HG03159 (cell line): ENCODE results near the gene CALN1.

Experiments
- ATAC-seq: cut with Tn5 transposase; IDR thresholded peaks from one replicate; pipeline ENCODE4 v1.9.1; 2021; ENCODE audit warnings: mild to moderate bottlenecking, moderate library complexity; ENCODE audit not compliant: unreplicated experiment

CALN1 gene

DNA sequence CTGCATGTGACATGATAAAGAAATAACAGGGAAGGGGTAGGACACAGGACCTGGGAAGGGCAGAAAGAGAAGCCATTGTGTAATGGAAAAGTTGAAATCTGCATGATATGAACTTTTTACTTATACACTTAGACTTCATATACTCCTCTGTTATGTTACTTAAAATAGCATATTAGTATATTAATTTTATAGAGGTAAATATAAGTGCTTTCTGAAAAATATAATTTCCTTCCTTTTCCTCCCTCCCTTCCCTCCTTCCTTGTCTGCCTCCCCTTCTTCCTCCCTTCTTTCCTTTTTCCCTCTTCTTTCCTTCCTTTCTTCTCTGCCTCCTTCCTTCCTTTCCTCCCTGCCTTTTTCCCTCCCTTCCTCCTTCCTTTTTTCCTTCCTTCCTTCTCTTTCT lies 363.7 kb downstream of the CALN1 start:
- no peak for ATAC-seq

DNA sequence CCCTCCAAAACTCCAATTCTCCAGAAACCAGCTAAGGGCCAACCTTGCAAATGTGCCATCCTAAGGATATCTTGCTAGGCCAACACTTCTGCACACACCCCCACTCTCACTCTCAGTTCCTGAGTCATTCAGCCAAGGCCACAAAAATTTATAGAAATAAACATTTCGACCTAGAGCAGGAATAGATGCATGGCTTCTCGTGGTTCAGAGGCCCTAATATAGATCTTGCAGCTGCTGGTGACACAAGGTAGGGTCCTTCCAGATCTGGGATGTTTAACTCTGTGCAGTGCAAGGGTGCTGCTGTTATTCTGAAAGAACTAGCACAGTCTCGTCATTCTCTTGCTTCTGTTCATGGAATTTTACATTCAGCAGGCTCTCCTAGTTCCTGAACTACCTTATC lies 369.3 kb downstream of the CALN1 start:
- ATAC-seq, result no peak

DNA sequence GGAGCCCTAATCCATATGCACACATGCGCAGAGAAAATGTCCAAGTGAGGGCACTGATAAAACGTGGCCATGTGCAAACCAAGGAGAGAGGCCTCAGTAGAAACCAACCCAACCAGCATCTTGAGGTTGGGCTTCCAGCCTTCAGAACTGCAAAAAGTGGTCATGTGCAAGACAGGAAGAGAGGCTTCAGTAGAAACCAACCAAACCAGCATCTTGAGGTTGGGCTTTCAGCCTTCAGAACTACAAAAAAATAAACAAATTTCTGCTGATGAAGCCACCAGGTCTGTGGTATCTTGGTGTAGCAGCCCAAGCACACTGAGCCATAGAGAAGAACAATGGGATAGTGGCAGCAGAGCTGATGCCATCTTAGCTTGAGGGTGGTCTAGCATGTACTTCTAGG lies 371.5 kb downstream of the CALN1 start:
- no peak for ATAC-seq

DNA sequence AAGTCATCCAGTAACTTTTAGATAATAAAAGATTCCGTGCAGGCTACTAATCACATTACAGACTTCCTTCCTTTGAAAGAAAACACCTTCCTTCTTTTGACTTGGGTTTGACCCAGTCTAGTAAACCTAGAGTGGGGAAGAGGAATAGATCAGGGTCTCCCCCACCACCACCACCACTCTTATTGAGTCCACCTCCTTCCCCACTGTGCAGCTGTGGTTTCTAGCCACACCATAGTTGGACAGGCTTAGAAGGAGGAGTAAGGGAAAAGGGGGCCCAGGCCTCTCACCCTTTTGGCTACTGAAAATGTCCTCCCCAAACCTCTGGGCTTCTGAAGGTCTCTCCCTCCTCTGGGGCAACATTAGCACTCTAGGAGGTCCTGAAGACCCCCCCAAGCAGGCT lies 372.7 kb downstream of the CALN1 start:
- no peak for ATAC-seq

DNA sequence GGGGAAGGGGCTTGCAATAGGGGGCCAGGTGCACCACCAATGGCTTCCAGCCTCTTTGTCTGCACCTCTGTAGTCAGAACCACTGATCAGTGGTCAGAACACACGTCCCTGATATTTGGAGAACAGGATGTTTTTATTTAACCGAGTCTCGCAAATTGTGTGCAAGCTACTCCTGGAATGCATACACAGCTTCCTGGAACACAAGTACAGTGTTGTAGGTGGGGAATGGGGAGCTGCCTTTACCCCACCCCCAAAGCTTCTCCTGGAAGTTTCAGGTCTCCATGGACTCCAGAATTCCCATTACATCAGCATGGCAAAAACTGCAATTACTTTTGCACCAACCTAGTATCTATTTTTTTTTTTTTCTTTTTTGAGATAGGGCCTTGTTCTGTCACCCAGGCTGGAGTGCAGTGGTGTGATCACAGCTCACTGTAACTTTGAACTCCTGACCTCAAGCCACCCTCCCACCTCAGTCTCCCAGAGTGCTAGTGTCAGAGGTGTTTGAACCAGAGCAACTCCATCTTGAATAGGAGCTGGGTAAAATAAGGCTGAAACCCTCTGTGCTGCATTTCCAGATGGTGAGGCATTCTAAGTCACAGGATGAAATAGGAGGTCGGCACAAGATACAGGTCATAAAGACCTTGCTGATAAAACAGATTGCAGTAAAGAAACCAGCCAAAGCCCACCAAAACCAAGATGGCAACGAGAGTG lies 374.0 kb downstream of the CALN1 start:
- no peak for ATAC-seq

DNA sequence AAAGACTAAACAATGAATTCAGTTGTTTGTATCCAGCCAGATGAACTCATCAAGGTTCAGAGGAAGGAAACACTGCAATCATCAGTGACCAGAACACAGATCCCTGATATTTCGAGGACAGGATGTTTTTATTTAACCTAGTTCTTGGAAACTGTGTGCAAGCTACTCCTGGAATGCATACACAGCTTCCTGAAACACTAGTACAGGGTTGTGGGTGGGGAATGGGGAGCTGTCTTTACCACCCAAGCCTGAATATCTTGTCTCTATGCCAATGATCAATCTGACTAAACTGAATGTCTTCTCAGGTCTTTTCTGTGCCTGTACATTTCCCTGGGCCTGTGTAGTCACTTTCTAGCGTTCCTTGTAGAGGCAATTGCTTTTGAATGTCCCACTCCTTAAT lies 374.6 kb downstream of the CALN1 start:
- ATAC-seq, result no peak

DNA sequence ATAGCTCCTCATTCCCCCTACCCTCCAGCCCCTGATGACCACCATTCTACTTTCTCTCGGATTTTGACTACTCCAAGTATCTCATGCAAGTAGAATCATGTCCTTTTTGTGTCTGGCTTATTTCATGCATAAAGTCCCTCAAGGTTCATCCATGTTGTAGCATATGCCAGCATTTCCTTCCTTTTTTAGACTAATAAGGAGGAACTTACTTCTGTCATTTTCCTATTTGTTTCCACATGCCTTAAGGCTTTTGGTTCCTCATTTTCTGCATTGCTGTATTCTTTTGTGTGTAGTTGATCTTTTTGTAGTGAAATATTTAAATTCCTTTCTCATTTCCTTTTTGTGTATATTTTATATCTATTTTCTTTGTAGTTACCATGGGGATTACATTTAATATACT lies 376.9 kb downstream of the CALN1 start:
- no peak for ATAC-seq

DNA sequence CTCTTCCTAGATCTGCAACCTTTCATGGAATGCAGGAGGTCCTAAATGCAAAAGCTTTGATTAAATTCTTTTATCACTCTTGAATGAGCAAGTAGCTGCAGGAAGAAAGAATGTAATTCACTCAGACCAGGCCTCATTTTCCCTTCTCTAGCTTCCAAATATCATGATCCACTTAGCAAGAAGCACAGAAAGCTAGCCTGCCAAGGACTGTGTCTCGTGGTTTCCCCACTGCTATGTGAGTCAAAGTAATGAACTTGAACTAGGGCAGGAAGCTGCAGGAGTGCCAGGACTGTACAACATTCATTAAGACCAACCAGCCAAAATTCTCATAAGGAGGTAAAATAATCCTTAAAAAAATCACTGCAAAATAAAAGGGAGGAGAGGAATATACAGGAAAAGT lies 379.2 kb downstream of the CALN1 start:
- ATAC-seq, result no peak

DNA sequence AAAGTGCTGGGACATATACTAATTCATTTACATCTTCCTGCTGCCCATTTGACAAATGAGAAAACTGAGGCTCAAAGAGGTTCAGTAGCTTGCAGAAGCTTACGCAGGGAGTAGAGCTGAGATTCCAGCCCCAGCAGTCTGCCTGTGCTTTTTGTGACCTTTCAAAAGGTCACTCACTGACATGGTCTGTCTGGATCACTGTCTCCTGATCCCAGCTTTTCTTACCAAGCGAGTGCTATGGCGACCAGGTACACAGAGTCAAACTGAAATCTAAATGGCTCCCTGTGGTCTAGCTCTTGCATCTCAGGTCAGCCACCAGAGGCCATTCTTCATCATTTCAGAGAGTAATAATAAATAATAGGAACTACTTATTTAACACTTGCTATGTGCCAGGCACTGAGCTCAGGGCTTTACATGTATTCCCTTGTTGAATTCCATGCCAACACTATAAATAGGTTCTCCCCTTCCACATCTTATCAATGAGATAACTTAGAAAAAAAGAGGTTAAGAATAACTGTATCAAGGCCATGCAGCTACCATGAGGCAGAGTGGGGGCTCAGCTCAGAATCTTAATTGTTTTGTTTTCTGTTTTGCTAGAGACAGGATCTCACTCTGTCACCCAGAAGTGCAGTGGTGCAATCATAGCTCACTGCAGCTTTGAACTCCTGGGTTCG lies 381.0 kb downstream of the CALN1 start:
- no peak for ATAC-seq

DNA sequence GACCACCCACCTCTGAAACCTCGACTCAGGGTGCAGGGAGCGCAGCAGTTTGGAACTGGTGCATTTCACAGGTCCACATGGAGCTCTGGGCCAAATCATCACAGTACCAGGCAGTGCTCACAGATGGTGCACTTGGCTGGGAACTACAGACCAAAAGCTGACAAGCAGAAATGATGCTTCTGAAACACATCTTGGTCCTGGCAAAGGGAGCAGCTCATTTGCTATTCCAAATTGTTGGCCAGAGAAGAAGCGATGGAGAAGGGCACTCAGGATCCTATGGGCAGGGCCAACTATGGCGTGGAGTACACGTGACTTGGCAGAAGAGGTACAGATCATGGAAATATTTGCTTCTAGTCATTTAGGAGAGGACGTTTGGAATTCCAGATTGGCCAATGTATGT lies 383.9 kb downstream of the CALN1 start:
- ATAC-seq, result no peak

DNA sequence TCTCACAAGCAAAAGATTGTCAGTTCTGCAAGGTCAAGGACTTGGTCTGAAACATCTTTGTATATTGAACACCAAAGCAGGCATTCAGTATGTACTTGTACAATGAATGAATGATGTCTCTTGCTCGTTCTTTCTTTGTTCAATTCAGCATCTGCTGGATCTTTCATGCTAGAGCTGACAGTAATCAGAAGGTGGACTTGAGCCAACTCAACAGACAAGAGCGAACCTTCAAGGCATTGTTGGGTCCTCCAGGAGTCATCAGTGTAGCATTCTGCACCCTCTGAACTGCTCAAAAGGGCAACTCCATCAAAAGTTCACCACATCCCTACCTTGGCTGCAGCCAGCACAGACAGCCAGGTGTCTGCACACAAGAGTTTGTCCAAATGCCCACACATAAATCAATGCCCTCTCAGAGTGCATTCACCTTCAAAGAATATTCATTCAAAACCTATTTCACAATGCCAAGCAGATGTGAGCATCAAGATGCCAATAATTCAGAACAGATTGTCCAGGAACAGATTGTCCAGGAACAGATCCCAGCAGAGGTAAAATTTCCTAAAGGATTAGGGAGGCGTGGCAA lies 386.7 kb downstream of the CALN1 start:
- no peak for ATAC-seq

DNA sequence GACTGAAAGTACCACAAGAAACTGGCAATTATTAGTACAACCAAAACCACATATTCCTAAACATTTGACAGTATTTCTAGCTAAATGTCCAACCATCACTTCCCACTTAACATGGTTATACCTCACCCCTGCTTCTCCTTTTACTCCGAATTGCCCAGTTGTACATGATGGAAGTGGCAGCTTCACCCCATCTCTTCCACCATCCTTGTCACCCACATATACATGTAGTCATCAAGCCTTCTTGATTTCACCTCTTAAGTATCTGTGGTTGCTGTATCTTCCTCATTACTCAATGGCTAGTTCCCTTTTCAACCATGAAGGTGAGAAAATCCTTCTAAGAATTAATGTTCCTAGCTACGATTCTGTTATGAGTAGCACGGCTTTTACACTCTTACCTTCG lies 388.2 kb downstream of the CALN1 start:
- ATAC-seq, result no peak

DNA sequence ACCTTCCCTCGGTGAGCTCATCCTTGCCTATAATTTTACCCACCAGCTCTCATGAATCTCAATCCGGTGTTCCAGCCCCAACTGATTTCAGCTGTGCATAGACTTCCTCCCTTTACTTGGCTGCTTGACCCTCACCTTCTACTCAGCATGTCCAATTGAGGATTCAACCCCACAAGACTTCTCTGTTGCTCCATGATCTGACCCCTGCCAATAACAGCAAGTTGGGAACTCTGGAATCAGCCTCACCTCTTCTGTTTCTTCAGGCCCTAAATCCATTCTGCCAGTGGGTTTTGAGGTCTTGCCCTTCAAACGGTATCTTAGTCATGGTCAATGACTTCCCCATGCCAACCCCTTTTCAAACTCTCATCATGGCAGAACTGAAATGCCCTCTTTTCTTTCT lies 390.4 kb downstream of the CALN1 start:
- ATAC-seq, result no peak

DNA sequence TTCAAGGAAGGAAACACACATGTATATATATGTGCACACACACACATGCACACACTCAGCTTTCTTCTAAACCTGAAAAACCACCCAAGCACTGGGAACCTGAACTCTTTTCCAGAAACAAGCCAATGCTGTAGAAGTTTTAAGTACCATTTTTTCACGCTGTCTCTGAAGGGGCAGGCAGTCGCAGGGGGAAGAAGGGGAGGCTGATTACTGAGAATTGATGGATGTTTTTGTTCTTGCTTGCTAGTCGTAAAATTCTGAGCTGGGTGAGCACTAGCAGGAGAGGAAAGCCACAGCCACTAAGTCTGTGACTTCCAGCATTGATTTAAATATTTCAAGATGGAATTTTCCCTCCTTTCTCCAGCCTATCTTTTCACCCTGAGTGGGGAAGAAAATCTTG lies 391.8 kb downstream of the CALN1 start:
- no peak for ATAC-seq

DNA sequence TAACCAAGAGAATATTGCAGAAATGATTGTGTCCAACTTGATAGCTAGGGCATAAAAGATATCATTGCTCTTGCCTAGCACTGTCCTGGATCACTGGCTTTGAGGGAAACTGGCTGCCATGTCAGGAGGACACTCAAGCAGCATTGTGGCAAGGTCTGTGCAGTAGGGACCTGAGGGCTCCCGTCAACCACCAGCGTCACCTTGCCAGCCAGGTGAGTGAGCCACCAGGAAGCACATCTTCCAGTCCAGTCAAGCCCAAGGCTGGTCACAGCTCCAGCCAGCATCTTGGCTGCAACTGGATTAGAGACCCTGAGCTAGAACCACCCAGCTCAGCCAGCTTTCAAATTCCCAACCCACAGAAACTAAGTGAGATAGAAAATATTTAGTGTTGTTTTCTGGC lies 392.7 kb downstream of the CALN1 start:
- ATAC-seq, result no peak

DNA sequence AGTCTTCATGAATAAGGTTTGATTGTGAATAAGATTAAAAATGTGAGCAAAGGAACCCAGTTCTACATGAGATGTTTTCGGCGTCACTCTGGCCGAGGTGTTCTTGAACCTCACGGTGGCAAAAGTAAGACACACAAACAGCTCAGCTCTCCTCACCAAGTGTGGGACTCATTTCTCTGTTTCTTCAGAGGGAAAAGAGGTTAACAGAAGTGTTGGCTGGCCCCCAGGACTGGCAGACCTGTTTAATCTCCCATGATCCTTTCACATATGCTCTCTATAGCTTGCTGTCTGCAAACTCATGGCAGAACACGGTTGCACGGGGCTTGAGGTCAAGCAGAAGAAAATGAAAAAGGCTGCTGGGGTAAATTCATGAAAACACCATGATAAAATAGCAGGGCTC lies 394.4 kb downstream of the CALN1 start:
- no peak for ATAC-seq

DNA sequence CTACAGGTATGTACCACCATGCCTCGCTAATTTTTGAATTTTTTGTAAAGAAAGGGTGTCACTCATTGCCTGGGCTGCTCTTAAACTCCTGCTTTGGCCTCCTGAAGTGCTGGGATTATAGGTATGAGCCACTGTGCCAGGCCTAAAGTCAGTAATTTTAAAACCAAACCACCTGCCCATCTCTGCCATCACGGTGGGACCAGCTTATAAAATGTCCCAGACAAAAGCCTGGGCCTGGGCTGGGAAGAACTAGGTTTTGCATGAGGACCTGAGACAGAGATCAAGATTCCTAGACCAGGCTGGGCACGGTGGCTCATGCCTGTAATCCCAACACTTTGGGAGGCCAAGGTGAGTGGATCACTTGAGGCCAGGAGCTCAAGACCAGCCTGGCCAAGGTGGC lies 395.6 kb downstream of the CALN1 start:
- no peak for ATAC-seq

DNA sequence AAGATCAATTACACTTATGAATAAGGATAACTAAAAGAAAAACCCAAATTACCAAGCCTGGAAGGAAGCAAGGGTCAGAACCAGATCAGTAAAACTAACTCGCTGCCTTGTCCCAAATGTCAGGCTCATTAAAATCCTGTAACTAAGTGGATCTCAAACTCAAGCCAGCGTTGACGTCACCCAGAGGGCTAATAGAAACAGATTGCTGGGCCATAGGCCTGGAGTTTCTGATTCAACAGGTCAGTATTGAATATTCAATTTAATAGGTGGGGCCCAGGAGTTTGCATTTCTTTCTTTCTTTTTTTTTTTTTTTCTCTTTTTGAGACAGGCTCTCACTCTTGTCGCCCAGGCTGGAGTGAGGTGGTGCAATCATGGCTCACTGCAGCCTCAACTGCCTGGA lies 397.0 kb downstream of the CALN1 start:
- no peak for ATAC-seq

DNA sequence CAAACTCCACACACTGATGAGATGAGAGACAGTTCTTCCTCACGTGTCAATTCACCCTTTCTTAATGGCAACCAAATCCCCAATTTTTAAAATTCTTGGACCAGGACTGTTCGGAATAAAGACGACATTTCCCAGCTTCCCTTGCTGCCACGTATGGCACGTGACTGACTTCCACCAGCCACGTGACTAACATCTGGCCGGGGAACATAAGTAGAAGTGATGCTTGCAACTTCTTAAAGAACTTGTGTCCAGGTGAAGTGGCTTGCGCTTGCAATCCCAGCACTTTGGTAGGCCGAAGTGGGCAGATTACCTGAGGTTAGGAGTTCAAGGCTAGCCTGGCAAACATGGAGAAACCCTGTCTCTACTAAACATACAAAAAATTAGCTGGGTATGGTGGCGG lies 405.1 kb downstream of the CALN1 start:
- ATAC-seq, result no peak

DNA sequence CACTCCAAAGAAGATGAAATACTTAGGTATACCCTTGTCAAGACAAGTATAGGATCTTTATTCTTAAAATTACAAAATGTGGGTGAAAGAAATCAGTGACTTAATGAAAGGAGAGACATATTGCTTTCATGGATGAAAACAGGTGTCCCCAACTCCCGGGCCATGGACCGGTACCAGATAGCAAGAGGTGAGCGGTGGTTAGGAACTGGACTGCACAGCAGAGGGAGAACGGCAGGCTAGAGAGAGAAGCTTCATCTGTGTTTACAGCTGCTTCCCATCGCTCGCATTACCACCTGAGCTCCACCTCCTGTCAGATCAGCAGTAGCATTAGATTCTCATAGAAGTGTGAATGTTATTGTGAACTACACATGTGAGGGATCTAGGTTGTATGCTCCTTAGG lies 408.9 kb downstream of the CALN1 start:
- ATAC-seq, result no peak

DNA sequence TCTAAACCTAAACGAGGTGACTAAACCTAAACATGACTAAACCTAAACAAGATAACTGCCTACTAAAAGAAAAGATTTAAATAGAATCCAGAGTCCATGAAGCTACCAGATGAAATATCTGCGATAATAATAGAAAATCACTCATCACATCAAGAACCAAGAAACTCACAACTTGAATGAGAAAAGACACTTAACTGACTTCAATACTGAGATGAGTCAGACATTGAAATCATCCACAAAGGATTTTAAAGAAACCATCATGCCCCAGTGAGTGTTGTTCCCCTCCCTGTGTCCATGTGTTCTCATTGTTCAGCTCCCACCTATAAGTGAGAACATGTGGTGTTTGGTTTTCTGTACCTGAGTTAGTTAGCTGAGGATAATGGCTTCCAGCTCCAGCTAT lies 416.0 kb downstream of the CALN1 start:
- no peak for ATAC-seq

DNA sequence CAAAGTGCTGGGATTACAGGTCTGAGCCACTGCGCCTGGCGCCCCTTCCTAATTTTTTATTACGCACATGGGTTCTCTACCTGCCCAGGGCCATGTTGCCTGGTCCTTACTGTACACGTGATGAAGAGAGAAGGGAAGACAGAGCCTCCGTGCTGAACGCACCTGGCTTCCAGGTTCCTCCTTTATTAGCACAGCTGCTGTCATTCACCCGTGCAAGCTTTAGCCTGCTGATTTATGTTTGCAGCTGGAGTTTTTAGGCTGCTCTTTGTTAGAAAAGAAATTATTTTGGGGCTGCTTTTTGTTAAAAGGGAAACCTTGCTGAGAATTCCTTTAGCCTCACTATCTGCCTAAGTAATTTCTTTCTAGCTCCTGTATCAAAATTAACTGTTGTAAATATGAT lies 417.0 kb downstream of the CALN1 start:
- no peak for ATAC-seq

DNA sequence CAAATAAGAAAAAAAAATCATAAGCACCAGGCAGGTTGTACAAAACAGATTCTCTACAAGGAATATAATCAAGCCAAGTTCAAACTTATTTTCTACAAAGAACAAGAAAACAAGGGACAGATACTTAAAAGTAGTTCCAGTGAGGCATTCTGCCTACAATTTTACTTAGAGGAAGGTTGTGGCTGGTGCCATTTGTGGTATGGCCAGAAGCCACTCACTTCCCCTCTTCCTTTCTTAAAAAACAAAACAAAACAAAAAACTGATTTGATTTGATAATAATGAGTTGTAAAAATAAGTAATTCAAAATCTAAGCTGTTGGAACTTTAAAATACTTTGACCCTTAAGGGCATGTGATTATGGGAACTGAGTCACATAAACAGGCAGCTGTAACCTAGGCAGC lies 420.6 kb downstream of the CALN1 start:
- no peak for ATAC-seq
